Subcutaneous abdominal adipose tissue (tissue), 5 donors: ENCODE results near the gene B3GNT2.

Source experiments
- H3K27ac ChIP-seq: one replicate; pipeline ENCODE4 v1.7.0; 2013; ENCODE audit warnings: low read depth, mild to moderate bottlenecking, inconsistent platforms, low read length, moderate library complexity
- H3K27me3 ChIP-seq, 5 donors: one replicate each; pipeline ENCODE4 v1.7.0; 2013; ENCODE audit warnings: low read length in 5 of 5, inconsistent platforms in 1 of 5; ENCODE audit not compliant: control insufficient read depth in 5 of 5, insufficient read depth in 4 of 5
- H3K36me3 ChIP-seq, 5 donors: one replicate each; pipeline ENCODE4 v1.7.0; 2013; ENCODE audit warnings: low read length in 5 of 5; ENCODE audit not compliant: control insufficient read depth in 5 of 5, insufficient read depth in 5 of 5
- H3K4me1 ChIP-seq, 5 donors: one replicate each; pipeline ENCODE4 v1.7.0; 2013; ENCODE audit warnings: low read length in 5 of 5, mild to moderate bottlenecking in 3 of 5, moderate library complexity in 1 of 5; ENCODE audit not compliant: control insufficient read depth in 5 of 5, insufficient read depth in 5 of 5
- H3K4me3 ChIP-seq, 5 donors: one replicate each; pipeline ENCODE4 v1.7.0; 2013; ENCODE audit warnings: low read length in 5 of 5, low read depth in 1 of 5
- H3K9ac ChIP-seq, 5 donors: one replicate each; pipeline ENCODE4 v1.7.0; 2013; ENCODE audit warnings: low read length in 5 of 5, mild to moderate bottlenecking in 4 of 5, moderate library complexity in 3 of 5
- H3K9me3 ChIP-seq, 5 donors: one replicate each; pipeline ENCODE4 v1.7.0; 2013; ENCODE audit warnings: low read length in 5 of 5; ENCODE audit not compliant: control insufficient read depth in 5 of 5
- donor health status: healthy.
- donor health status: healthy.
- donor health status: healthy.
- donor health status: healthy.
- donor health status: healthy.

B3GNT2 gene

GRCh38 chr2:62229082-62229605 lies 33.2 kb downstream of the B3GNT2 start:
- Histone ChIP-seq H3K9ac (no peak overlapping the region), H3K36me3 (peaks cover 2 to 14% (median 7%) of the 10 kb centered on the region in 5 donors), H3K4me1 (peaks cover 0 to 7% (median 3%) of the 10 kb centered on the region in 5 donors), H3K9me3 (no peaks in the 10 kb centered on the region), H3K4me3 (no peak overlapping the region), H3K27ac (no peak overlapping the region), H3K27me3 (no peaks in the 10 kb centered on the region)

- Histone ChIP-seq H3K27me3 (no peaks in the 10 kb centered on the region), H3K27ac (no peak overlapping the region), H3K9me3 (no peaks in the 10 kb centered on the region), H3K36me3 (peaks cover 0 to 4% (median 0%) of the 10 kb centered on the region in 5 donors), H3K9ac (no peak overlapping the region), H3K4me3 (no peak overlapping the region), H3K4me1 (peaks cover 0 to 7% (median 3%) of the 10 kb centered on the region in 5 donors)
Observed at GRCh38 chr2:62231541-62231940, 35.6 kb downstream of the B3GNT2 start.

GRCh38 chr2:62234755-62235655 lies 39.1 kb downstream of the B3GNT2 start:
- Histone ChIP-seq H3K9ac (no peak overlapping the region), H3K36me3 (no peaks in the 10 kb centered on the region), H3K9me3 (no peaks in the 10 kb centered on the region), H3K4me3 (no peak overlapping the region), H3K4me1 (no peaks in the 10 kb centered on the region), H3K27ac (no peak overlapping the region), H3K27me3 (no peaks in the 10 kb centered on the region)

DNA sequence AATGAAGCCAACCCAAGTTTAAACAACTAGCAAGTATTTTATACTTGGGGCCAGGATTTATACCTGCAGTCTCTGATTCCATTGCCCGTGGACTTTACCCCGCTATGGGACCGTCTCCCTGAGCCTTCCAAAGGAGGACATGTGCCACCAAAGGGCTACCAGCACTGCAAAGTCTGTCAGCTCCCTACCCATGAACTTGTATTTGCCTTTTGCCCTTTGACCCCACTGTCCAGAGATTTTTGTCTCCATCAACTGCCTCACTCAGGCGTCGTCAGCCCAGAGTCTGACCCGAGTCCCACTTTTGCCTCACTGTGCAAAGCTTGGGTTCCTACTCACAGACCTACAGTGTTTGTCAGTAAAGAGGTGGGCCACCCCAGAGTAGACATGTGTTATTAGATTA lies 40.6 kb downstream of the B3GNT2 start:
- no peak overlapping the region for H3K27ac ChIP-seq
- no peaks in the 10 kb centered on the region for H3K36me3 ChIP-seq
- H3K4me3 ChIP-seq, result no peak overlapping the region
- H3K9me3 ChIP-seq, result no peaks in the 10 kb centered on the region
- no peaks in the 10 kb centered on the region for H3K4me1 ChIP-seq
- no peak overlapping the region for H3K9ac ChIP-seq
- no peaks in the 10 kb centered on the region for H3K27me3 ChIP-seq

DNA sequence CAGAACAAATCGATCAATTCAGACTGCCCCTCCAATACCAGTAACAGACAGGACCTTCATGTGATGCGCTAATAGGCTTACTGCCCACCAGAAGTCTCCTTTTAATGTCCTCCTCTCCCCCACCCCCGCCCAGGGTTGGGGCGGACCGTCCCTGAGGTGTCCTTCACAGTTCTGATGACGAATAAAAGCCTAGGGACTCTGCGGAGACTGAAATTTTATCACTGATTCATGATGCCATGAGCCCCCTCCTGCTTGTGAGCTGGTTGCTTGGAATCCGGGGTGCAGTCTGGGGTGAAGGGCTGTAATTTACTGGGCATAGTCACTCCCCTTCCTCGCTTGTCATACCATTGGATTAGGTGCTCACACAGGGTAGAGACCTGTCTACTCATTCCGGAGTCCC lies 42.3 kb downstream of the B3GNT2 start:
- H3K27ac ChIP-seq, result no peak overlapping the region
- no peaks in the 10 kb centered on the region for H3K36me3 ChIP-seq
- no peaks in the 10 kb centered on the region for H3K4me1 ChIP-seq
- H3K9ac ChIP-seq, result no peak overlapping the region
- H3K9me3 ChIP-seq, result no peaks in the 10 kb centered on the region
- H3K4me3 ChIP-seq, result no peak overlapping the region
- H3K27me3 ChIP-seq, result no peaks in the 10 kb centered on the region

DNA sequence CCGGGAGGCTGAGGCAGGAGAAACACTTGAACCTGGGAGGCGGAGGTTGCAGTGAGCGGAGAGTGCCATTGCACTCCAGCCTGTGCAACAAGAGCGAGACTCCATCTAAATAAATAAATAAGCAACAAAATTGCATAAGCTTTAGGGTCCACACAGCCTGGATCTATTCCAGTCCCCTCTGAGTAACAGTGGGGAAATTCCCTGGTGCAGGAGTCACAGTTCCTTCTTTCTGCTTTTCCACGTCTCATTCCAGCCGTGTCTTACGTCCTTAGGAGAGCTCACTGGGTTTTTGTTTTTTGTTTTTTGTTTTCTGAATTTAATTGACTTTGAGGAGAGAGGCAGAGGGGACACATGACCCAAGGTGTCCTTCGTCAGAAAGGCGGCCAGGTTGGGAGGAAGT lies 44.6 kb downstream of the B3GNT2 start:
- Histone ChIP-seq H3K4me3 (no peak overlapping the region), H3K27ac (no peak overlapping the region), H3K9ac (no peak overlapping the region)

DNA sequence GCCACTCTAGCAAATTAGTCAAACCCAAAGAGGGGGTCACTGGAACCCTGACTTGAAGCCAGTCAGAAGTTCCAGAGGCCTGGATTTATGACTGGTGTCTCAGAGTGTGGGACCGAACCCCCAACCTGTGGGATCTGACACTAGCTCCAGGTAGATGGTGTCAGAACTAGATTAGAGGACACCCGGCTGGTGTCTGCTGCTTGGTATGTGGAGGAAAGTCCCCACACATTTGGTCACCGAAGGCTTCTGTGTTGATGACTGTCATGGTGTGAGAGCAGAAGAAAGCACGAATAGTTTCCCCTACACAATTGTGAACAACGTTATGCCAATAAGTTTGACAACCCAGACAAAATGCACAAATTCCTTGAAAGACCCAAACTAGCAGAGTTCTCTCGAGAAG lies 48.1 kb downstream of the B3GNT2 start:
- Histone ChIP-seq H3K4me1 (no peaks in the 10 kb centered on the region), H3K36me3 (no peaks in the 10 kb centered on the region), H3K9me3 (no peaks in the 10 kb centered on the region), H3K4me3 (no peak overlapping the region), H3K9ac (no peak overlapping the region), H3K27me3 (no peaks in the 10 kb centered on the region), H3K27ac (no peak overlapping the region)

More for the DNA sequence above, 44.6 kb downstream of the B3GNT2 start:
- Histone ChIP-seq H3K27me3 (no peaks in the 10 kb centered on the region), H3K4me1 (no peaks in the 10 kb centered on the region), H3K36me3 (no peaks in the 10 kb centered on the region), H3K9me3 (no peaks in the 10 kb centered on the region)

- H3K4me3 ChIP-seq, result no peak overlapping the region
- H3K27ac ChIP-seq, result no peak overlapping the region
- H3K27me3 ChIP-seq, result no peaks in the 10 kb centered on the region
- no peaks in the 10 kb centered on the region for H3K9me3 ChIP-seq
- no peaks in the 10 kb centered on the region for H3K4me1 ChIP-seq
- no peak overlapping the region for H3K9ac ChIP-seq
- H3K36me3 ChIP-seq, result no peaks in the 10 kb centered on the region
Observed at GRCh38 chr2:62248226-62248625, 52.3 kb downstream of the B3GNT2 start.

DNA sequence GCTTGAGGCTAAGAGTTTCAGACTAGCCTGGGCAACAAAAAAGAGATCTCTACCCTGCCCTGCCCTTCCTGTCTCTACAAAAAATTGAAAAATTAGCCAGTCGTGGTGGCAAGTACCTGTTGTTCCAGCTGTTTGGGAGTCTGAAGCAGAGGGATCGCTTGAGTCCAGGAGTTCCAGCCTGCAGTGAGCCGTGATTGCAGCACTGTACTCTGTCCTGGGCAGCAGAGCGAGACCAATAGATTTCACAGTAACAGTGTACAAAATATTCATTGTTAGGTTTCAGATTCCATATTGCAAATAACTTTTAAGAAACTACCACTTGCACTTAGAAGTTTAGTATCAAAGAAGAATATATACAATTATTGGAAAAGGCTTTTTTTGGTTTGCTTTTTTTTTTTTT lies 54.3 kb downstream of the B3GNT2 start:
- H3K36me3 ChIP-seq, result no peaks in the 10 kb centered on the region
- no peaks in the 10 kb centered on the region for H3K27me3 ChIP-seq
- H3K9me3 ChIP-seq, result no peaks in the 10 kb centered on the region
- no peak overlapping the region for H3K9ac ChIP-seq
- H3K27ac ChIP-seq, result no peak overlapping the region
- no peak overlapping the region for H3K4me3 ChIP-seq
- no peaks in the 10 kb centered on the region for H3K4me1 ChIP-seq

- Histone ChIP-seq H3K4me1 (peaks cover 0 to 7% (median 0%) of the 10 kb centered on the region in 5 donors), H3K27me3 (no peaks in the 10 kb centered on the region), H3K36me3 (no peaks in the 10 kb centered on the region), H3K4me3 (no peak overlapping the region), H3K27ac (no peak overlapping the region), H3K9ac (no peak overlapping the region), H3K9me3 (no peaks in the 10 kb centered on the region)
Observed at GRCh38 chr2:62254424-62255266, 58.7 kb downstream of the B3GNT2 start.
